Stomach (tissue), 9 donors: ENCODE data around the gene CD74. TPM values are rescaled to one million over a fixed set of nuclear protein-coding genes. Genes with fewer than 3 reads are reported as not detected.

Source experiments
- DNase-seq, 2 donors: peaks; one replicate each; pipeline versions ENCODE4 v3.0.0 to v3.0.0-alpha.2; 2013 to 2019
- H3K27ac ChIP-seq, 5 donors: fragments of 200-600 bp in 4 of 5; sonication (generic) in 4 of 5; one replicate each; pipeline ENCODE4 v1.5.1; 2013 to 2019; ENCODE audit warnings: mild to moderate bottlenecking in 1 of 5, moderate library complexity in 1 of 5
- H3K27me3 ChIP-seq, 3 donors: fragments of 200-600 bp; sonication (generic); one replicate each; pipeline ENCODE4 v1.5.1; 2017 to 2019; ENCODE audit warnings: mixed run types in 1 of 3
- H3K36me3 ChIP-seq, 4 donors: fragments of 200-600 bp; sonication (generic); 1 replicate in 3 of 4; 2 replicates in 1 of 4; pipeline ENCODE4 v1.5.1; 2016 to 2019
- H3K4me1 ChIP-seq, 4 donors: fragments of 200-600 bp; sonication (generic); one replicate each; pipeline ENCODE4 v1.5.1; 2016 to 2019
- H3K4me3 ChIP-seq, 4 donors: fragments of 200-600 bp; sonication (generic) in 3 of 4; one replicate each; pipeline ENCODE4 v1.5.1; 2016 to 2019; ENCODE audit warnings: mild to moderate bottlenecking in 1 of 4
- H3K9me3 ChIP-seq, 4 donors: fragments of 200-600 bp; sonication (generic); one replicate each; pipeline ENCODE4 v1.5.1; 2016 to 2019
- CTCF ChIP-seq, 7 experiments: fragments of 450-650 bp in 4 of 7; fragments of 200-600 bp in 3 of 7; sonication (generic) in 3 of 7; IDR thresholded peaks; one replicate each; pipeline ENCODE4 v1.5.1; 2016 to 2019; ENCODE audit warnings: antibody characterized with exemption in 7 of 7, control low read depth in 2 of 7, mild to moderate bottlenecking in 1 of 7
- EP300 ChIP-seq: sonication (generic); formaldehyde crosslinking; IDR thresholded peaks from one replicate; pipeline ENCODE4 v1.6.1; 2017; ENCODE audit warnings: antibody characterized with exemption
- POLR2A ChIP-seq, 4 donors: fragments of 450-650 bp; IDR thresholded peaks; one replicate each; pipeline ENCODE4 v1.6.1; 2016; ENCODE audit warnings: antibody characterized with exemption in 4 of 4, control low read depth in 2 of 4, mild to moderate bottlenecking in 1 of 4, moderate library complexity in 1 of 4
- POLR2AphosphoS5 ChIP-seq, 3 donors: sonication (generic); formaldehyde crosslinking; IDR thresholded peaks; one replicate each; pipeline ENCODE4 v1.6.1; 2016; ENCODE audit warnings: antibody characterized with exemption in 3 of 3
- WGBS, 5 donors: extraction: QIAGEN DNeasy Blood & Tissue Kit in 3 of 5; methylation state at CpG; one replicate each; pipeline versions ENCODE4 v1.1.5 to v1.1.7; 2013 to 2018; 5-methylcytosine and 5-hydroxymethylcytosine counted together
- intact Hi-C: fragments of 100-400 bp; cut with DNase I; formaldehyde crosslinking; loops from one replicate; pipeline ENCODE4 v1.15.1; 2023; ENCODE audit warnings: low total_unique reads
- polyA plus RNA-seq, 3 donors: library from polyadenylated mRNA; stranded (reverse); fragments of 200-250 nt; gene quantifications; one replicate each; pipeline ENCODE4 v1.2.3, GENCODE V29; 2013
- total RNA-seq, 5 donors: library from RNA; depleted of rRNA; stranded (reverse); fragments of >200 nt; gene quantifications; one replicate each; pipeline versions ENCODE4 v1.1.0 to v1.2.3, GENCODE V29; 2014 to 2016
- donor health status: healthy with polysubstance abuse.
- donor health status: Bipolar disorder and iron deficiency.
- donor health status: healthy.

Gene CD74
- total and polyA plus RNA-seq, 8 donors, result 102 to 1,185 (median 296) TPM

- Histone ChIP-seq H3K4me3 (no peak overlapping the region), H3K27me3 (no peaks in the 10 kb centered on the region), H3K27ac (no peak overlapping the region), H3K36me3 (peaks cover 67 to 100% (median 100%) of the 10 kb centered on the region in 4 donors), H3K9me3 (no peaks in the 10 kb centered on the region), H3K4me1 (peaks cover 0 to 4% (median 0%) of the 10 kb centered on the region in 4 donors)
- no peak for TF ChIP-seq POLR2AphosphoS5 (IDR thresholded peaks at IDR 0.05)
- TF ChIP-seq EP300, result no peak
- no peak for TF ChIP-seq CTCF (IDR thresholded peaks at IDR 0.05)
- no peak for TF ChIP-seq POLR2A (IDR thresholded peaks at IDR 0.05)
- 81 to 90% (median 83%) methylated on average over 12 of the region's 12 CpGs for WGBS, 5 donors
- DNase-seq, result no peak
- intact Hi-C loops, result no loop called here
Observed at GRCh38 chr5:150400316-150401075, 12.2 kb downstream of the CD74 start.

DNA sequence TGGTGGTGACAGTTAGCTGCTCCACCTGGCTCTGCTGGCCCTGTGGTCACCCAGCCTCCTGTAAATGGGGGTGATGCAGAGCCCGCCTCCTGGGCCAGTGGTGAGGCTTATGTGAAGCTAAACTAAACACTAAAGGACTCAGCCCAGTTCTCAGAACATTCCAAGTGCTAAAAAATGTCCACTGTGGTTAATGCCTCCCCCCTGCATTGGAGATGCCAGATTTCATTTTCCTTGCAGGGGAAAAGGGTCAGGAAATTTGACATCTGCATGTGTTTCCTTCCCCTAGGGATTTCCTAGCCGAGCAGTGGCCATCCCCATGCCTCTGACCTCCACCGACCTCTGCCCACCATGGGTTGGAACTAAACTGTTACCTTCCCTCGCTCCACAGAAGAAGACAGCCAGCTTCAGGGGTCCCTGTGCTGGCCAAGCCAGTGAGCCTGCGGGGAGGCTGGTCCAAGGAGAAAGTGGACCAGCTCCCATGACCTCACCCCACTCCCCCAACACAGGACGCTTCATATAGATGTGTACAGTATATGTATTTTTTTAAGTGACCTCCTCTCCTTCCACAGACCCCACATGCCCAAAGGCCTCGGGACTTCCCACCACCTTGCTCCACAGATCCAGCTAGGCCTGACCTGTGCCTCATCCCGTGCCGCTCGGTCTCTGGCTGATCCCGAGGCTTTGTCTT lies 13.0 kb downstream of the CD74 start:
- no peak overlapping the region for H3K27ac ChIP-seq
- 83 to 89% (median 86%) methylated on average over 11 of the region's 11 CpGs for WGBS, 5 donors
- DNase-seq, result no peak
- TF ChIP-seq POLR2A (IDR thresholded peaks at IDR 0.05) (no peak), POLR2AphosphoS5 (IDR thresholded peaks at IDR 0.05) (no peak), CTCF (IDR thresholded peaks at IDR 0.05) (no peak), EP300 (no peak)
- H3K36me3 ChIP-seq, result peaks cover 66 to 100% (median 100%) of the 10 kb centered on the region in 4 donors
- H3K9me3 ChIP-seq, result no peaks in the 10 kb centered on the region
- no peaks in the 10 kb centered on the region for H3K27me3 ChIP-seq
- no peaks in the 10 kb centered on the region for H3K4me1 ChIP-seq
- H3K4me3 ChIP-seq, result no peak overlapping the region
- intact Hi-C loops, result no loop called here

DNA sequence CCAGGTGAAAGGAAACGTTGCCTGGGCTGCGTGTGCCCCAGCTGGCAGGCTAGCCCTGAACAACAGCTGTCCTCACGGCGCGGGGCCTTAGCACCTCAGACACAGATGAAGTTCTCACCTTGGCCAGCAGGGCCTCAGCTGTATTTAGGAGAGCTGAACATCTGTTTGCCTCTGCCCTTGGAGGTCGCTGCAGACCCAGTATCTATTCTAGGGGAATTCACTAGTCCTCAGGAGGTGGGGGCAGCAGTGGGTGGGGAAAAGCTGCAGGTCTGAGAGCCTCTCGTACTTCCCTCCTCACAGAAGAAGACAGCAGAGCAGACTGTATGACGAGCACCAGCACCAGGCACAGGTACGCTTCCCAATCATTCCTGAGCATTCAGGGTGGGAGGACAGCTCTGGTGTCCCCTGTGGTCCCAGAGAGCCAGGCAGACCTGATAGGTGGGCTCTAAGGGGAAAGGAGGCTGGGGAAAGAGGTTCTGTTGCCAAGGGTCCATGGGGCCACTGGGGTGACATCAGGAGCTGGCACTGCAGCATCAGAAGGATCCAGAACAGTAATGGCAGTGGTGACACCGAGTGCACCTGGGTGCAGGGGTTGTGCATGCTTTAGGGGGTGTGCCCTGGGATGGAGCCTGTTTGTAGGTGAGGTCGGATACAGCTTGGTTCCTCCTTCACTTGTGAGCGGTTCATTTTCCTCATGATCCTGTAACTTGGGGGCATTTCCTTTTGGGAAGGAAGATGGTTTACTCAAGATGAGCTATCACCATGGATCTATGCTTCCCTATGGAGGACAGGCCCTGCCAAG lies 13.8 kb downstream of the CD74 start:
- Histone ChIP-seq H3K27ac (no peak overlapping the region), H3K4me3 (no peak overlapping the region), H3K27me3 (no peaks in the 10 kb centered on the region), H3K4me1 (no peaks in the 10 kb centered on the region), H3K36me3 (peaks cover 67 to 100% (median 100%) of the 10 kb centered on the region in 4 donors), H3K9me3 (no peaks in the 10 kb centered on the region)
- intact Hi-C loops, result no loop called here
- WGBS, 5 donors, result 66 to 76% (median 68%) methylated on average over 11 to 12 of the region's 12 CpGs
- TF ChIP-seq CTCF (IDR thresholded peaks at IDR 0.05) (peak in 3 of 7 experiments; percentile 14 to 45 (median 25)), POLR2AphosphoS5 (IDR thresholded peaks at IDR 0.05) (peak in 1 of 3 donors; percentile 24), EP300 (no peak)
- DNase-seq, result peak in 1 of 2 donors; percentile 50
